Stimulated activated CD4-positive, alpha-beta T cell treated with anti-CD3 and anti-CD28 coated beads, Interleukin-12 subunit alpha, Interleukin-12 subunit beta, amount 100 ng/mL, for 24 hours (primary cell): Measurements from ENCODE around the gene USP8.
A peak's percentile ranks its signal among the peaks of the same experiment; 100 is the strongest.
"Not testable (repeated sequence)": the region's sequence is repeated elsewhere in the genome, so short reads cannot be mapped to it uniquely, and the experiment has no call there.

Experiments
- DNase-seq, 2 experiments: peaks; one replicate each; pipeline ENCODE4 v3.0.0-alpha.2; 2020; ENCODE audit warnings: low read depth in 2 of 2

The USP8 gene

DNA sequence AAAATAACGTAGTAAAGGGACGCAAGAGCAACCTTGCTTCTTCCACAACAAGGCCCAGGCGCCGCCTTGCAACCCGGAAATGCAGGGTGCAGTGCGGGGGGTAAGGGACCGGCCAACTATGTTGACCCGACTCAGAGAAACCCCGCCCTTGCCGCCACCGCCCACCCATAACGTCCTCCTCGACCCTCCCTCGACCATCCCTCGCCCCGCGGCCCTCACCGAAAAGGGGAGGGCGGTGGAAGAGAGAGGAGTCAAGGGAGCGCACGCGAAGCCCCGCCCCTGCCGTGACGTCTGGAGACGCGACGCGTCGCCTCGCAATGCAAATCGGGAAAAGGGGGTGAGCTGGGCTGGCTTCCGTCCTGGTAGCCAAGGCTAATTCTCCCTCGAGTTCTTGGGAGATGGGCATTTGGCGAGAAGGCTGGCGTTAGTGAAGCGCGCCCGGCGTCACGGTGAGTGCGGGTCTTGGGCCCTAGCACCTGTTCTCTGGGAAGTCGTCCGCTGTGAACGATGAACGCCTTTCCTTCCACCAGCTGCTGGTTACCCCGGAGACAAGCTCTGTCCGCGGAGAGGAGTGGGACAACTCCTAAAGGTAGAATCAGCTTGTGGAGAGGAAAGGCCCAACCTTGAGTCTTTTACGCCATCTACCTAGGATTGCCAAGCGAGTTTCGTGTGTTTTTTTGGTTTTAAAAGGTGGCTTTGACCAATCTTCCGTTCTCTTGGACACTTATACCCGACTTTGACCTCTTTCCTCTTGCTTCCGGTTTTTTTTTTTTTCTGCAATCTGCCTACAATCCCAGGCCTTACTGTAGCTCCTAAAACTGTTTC is at the start of gene USP8:
TSS of gene USP8 (plus strand) at position 340 of the 825 bp plus-strand sequence. CDS start 14,669 bp downstream, outside the sequence.
- peak; percentile 84 to 91 for DNase-seq

DNA sequence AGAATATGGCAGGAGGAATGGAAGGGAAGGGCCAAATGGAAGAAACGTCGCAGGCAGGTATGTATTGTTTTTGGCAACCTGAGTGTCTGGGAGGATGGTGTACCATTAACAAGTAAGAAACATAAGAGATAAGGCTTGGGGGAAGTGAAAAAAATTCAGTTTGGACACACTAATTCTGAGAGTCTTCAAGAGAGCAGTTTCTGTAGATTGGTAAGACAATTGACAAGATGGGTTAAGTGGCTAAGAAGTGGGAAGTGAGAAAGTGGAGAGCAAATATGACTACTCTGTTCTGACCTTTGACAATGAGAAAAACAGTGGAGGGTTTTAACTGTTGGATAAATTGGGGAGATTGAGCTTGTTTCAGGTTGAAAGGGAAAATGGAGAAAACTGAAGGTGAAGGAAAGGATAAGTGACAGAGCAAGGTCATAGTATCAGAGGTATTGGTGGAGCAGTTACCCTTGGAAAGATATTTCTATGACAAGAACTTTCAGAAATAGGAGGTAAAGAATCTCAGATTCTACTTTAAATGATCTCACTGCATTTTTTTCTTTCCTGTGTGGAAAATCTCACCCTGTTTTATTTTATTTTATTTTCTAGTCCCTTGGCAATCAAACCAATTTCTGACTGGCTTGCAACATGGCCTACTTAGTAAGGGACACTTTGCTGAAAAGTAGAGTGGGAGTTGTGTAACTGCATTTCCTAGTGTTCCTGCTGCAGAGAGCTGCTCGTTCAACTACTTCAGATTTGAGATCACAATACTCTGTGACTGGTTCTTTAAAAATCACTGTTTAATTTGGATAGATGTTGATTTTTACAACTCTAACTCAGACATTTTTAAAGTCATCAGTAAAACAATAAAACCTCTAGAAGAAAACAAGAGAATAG is 46.1 kb upstream of the USP8 start:
- DNase-seq: no peak

DNA sequence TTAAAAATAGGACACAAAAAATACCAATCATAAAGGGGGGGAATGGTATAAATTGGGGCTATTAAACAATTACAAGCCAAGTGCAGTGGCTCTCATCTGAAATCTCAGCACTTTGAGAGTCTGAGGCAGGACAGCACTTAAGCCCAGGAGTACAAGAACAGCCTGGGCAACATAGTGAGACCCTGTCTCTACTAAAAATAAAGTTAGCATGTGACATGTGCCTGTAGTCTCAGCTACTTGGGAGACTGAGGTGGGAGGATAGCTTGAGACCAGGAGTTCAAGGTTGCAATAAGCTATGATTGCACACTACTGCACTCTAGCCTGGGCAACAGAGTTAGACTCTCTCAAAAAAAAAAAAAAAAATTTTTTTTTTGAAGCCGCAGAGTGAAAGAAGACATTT is 45.4 kb upstream of the USP8 start:
- DNase-seq: no peak

DNA sequence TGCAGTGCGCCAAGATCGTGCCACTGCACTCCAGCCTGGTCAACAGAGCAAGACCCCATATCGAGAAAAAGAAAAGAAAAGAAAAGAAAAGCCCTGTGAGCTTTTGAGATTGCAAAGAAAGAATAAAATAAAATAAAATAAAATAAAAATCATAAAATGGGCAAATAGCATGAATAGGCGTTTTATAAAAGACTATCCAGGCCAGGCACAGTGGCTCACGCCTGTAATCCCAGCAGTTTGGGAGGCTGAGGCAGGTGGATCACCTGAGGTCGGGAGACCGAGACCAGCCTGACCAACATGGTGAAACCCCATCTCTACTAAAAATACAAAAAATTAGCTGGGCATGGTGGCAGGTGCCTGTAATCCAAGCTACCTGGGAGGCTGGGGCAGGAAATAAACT is 44.8 kb upstream of the USP8 start:
- DNase-seq: not testable (repeated sequence)

DNA sequence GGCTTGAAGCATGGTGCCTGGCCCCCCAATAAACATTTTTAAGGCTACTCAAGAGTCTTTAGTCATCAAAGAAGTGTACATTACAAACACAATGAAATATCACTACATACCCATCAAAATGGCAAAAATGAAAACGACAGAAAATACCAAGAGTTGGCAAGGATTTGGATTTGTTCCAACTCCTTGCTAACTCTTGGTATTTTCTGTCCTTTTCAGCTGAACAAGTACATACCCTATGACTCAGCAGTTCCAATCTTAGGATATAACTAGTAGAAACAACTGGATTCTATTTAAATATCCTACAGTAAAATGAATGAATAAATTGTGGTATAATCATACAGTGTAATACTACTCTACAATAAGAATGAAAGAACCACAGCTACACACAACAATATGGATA is 44.1 kb upstream of the USP8 start:
- DNase-seq: no peak

DNA sequence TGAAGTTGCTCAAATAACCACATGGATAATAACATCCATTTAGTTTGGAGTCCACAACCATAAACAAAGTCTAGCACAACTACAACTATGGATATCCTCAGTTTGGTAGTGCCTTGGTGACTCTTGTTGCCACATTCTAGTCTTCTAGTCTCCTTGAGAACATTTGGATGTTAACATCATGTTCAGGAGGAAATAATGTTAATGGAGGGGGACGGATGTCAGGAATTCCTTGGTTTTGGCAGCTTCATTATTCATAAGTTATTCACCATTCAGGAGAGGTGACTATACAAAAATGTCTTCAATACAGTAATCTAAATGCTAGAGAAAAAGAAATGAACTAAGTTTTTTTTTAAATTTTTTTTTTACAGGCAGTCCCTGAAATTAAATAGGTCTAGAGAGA is 42.8 kb upstream of the USP8 start:
- no peak for DNase-seq

- not testable (repeated sequence) for DNase-seq
Observed at GRCh38 chr15:50382408-50382807, 41.8 kb upstream of the USP8 start.

DNA sequence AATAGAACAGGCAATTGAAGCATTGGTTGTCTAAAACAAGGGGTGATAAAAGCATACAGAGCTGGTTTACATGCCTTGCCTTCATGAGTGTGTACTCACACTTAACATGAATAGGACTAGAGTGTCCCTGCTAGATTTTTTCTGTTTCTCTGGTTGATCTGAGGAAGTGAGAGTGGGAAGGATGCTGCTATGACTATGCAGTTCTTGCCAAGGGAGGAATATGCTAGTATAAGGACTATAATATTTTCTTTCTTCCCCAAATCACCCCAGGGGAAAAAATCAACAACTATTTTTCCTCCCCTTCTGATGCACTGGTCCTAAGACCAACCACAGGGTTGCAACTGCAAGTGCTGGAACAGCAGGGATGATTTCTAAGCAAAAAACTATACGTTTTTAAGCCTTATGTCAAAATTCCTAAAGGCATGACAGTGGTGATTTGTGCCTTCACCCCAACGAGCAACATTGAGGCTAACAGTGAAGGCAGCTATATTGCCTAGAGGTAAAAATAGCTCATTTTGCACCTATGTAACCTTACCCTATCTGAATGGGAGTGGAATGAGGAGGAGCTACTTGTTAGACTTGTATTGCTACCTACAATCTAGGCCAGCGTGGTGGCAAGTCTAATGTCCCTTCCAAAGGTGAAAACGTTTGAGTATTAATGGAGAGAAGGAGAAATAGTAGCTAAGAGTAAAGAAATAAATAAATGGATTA is 33.5 kb upstream of the USP8 start:
- DNase-seq: no peak

- not testable (repeated sequence) for DNase-seq
Observed at GRCh38 chr15:50391561-50391960, 32.6 kb upstream of the USP8 start.

- DNase-seq: no peak
Observed at GRCh38 chr15:50411870-50412269, 12.3 kb upstream of the USP8 start.

GRCh38 chr15:50414624-50415023 is 9.6 kb upstream of the USP8 start:
- DNase-seq: no peak

DNA sequence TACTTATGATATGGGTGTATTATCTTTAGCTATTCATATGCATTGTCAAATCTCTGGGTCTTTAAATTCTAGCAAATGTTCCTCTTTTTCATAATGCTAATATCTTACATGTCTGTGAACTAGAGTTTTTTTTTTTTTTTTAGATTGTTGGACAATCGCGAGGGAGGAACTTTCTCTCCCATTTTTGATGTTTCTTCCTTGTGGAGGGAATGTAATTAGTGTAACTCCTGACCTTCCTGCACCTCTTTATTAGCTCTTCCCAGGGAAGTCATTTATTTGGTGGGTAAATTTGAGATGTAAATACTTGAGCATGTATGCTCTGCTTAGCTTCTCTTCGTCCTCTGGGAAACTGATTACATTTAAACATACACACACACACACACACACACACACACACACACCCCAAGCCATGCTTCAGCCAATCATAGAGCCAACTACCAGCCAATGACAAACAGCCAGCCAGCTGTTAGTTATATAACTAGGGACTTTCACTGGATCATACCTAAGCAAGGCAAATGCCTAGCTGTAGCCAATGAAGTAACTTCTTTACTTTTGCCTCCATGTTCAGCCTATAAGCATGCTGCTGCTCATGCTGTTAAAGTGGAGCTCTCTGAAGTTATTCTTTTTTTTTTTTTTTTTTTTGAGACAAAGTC is 8.3 kb upstream of the USP8 start:
- DNase-seq: no peak

DNA sequence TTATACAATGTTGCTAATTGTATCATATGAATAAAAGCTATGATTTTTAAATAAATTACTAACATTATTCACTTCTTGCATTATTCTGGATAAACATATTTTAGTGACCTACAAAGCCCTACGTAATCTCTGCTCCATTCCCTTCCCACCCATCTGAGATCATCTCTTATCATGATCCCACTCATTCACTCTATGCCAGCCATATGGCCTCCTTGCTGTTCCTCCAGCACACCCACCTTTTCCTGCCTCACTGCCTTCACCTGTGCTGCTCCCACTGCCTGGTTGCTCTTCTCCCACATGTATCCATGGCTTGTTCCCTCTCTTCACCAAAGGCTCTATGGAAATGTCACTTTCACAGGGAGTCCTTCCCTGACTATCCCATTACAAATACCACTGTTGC is 7.3 kb upstream of the USP8 start:
- DNase-seq: no peak

- DNase-seq: no peak
Observed at GRCh38 chr15:50418041-50418583, 6.1 kb upstream of the USP8 start.

DNA sequence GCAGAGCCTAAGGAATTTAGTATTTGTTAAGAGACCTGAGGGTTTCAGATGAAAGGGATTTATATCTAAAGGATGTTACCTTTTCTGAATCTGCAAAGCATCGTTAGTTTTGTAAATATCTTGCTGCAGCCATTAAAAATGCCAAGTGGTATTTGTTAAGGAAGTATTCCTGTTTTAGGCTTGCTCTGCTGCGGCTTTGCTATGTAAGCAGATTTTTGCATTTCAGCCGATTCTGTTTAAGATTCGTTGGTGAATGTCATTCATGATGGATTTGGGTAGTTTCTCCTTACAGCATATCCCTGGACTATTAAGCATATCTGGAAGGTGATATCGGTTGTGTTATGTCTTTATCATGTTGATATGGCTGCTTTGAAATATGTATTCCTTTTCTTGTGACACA is 1.0 kb downstream of the USP8 start:
- no peak for DNase-seq

DNA sequence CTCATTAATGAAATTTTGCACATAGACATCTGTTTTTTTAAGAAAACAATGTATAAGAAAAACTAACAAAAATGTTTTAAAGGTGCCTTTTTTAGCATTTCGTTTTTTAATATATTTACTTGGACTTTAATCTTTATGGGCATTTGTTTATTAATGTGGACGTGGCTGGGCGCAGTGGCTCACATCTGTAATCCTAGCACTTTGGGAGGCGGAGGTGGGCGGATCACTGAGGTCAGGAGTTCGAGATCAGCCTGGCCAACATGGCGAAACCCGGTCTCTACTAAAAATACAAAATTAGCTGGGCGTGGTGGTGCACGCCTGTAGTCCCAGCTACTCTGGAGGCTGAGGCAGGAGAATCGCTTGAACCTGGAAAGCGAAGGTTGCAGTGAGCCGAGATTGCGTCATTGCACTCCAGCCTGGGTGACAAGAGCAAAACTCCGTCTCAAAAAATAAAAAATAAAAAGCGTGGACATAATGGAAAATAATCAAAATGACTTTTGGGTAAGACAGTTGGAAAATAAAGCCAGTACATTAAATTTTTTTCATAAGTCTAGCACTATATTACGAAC is 1.6 kb downstream of the USP8 start:
- not testable (repeated sequence) for DNase-seq

GRCh38 chr15:50426428-50426827 is 2.2 kb downstream of the USP8 start:
- no peak for DNase-seq

- DNase-seq: no peak
Observed at GRCh38 chr15:50431204-50431603, 7.0 kb downstream of the USP8 start.

GRCh38 chr15:50432230-50432629 is 8.0 kb downstream of the USP8 start:
- DNase-seq: no peak

DNA sequence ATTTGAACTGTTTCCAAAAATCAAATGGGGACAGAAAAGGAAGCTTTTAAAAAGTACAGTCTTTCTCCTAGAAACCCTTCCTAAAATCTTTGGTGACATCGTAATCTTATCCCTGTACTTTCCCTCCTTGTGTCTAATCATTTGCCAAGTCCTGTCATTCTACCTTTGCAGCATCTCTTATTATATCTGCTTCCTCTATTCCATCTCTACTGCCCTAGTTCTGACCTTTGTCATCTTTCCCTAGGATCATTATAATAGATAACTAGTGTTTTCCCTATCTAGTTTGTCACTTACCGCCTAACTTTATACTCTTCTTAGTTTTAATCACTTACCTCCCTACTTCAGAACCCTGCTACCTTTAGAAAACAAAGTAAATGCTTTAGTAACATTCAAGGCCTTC is 11.6 kb downstream of the USP8 start:
- DNase-seq: no peak

- no peak for DNase-seq
Observed at GRCh38 chr15:50438251-50438650, 14.0 kb downstream of the USP8 start.
